GM21515 (cell line): Measurements from ENCODE around the gene S100A5.
"Not testable (repeated sequence)": the region's sequence is repeated elsewhere in the genome, so short reads cannot be mapped to it uniquely, and the experiment has no call there.

Experiments used
- ATAC-seq: cut with Tn5 transposase; IDR thresholded peaks from one replicate; pipeline ENCODE4 v1.9.1; 2021; ENCODE audit not compliant: unreplicated experiment

The S100A5 gene

GRCh38 chr1:153540394-153541361 lies at the start of gene S100A5:
TSS of gene S100A5 (minus strand) at chr1:153540934. CDS start at chr1:153540191, 743 bp downstream.
- ATAC-seq = no peak

GRCh38 chr1:153588482-153588881 lies 47.7 kb upstream of the S100A5 start:
- no peak for ATAC-seq

- ATAC-seq = not testable (repeated sequence)
These were observed 47.3 kb upstream of the S100A5 start for GRCh38 chr1:153588033-153588432.

GRCh38 chr1:153587314-153587713 lies 46.6 kb upstream of the S100A5 start:
- ATAC-seq = no peak

- ATAC-seq = no peak
These were observed 45.6 kb upstream of the S100A5 start for GRCh38 chr1:153586347-153586746.

GRCh38 chr1:153585006-153585405 lies 44.3 kb upstream of the S100A5 start:
- no peak for ATAC-seq

GRCh38 chr1:153583976-153584375 lies 43.2 kb upstream of the S100A5 start:
- ATAC-seq = no peak

- not testable (repeated sequence) for ATAC-seq
These were observed 42.8 kb upstream of the S100A5 start for GRCh38 chr1:153583514-153583913.

- ATAC-seq = not testable (repeated sequence)
These were observed 42.1 kb upstream of the S100A5 start for GRCh38 chr1:153582836-153583235.

GRCh38 chr1:153578936-153579335 lies 38.2 kb upstream of the S100A5 start:
- ATAC-seq = no peak

GRCh38 chr1:153578490-153578889 lies 37.8 kb upstream of the S100A5 start:
- no peak for ATAC-seq

GRCh38 chr1:153577624-153578051 lies 36.9 kb upstream of the S100A5 start:
- ATAC-seq = no peak

- ATAC-seq = no peak
These were observed 36.4 kb upstream of the S100A5 start for GRCh38 chr1:153577138-153577537.

GRCh38 chr1:153575497-153575896 lies 34.8 kb upstream of the S100A5 start:
- not testable (repeated sequence) for ATAC-seq

GRCh38 chr1:153575081-153575491 lies 34.4 kb upstream of the S100A5 start:
- ATAC-seq = not testable (repeated sequence)

GRCh38 chr1:153573351-153573750 lies 32.6 kb upstream of the S100A5 start:
- ATAC-seq = no peak

- ATAC-seq = no peak
These were observed 31.9 kb upstream of the S100A5 start for GRCh38 chr1:153572569-153573015.

- no peak for ATAC-seq
These were observed 31.0 kb upstream of the S100A5 start for GRCh38 chr1:153571706-153572105.

- ATAC-seq = no peak
These were observed 30.1 kb upstream of the S100A5 start for GRCh38 chr1:153570874-153571273.

- ATAC-seq = no peak
These were observed 28.7 kb upstream of the S100A5 start for GRCh38 chr1:153569465-153569864.

- no peak for ATAC-seq
These were observed 27.8 kb upstream of the S100A5 start for GRCh38 chr1:153568367-153569099.
